Glomerular visceral epithelial cell (primary cell): ENCODE data around the gene MAGT1.
"Not testable (repeated sequence)": the region's sequence is repeated elsewhere in the genome, so short reads cannot be mapped to it uniquely, and the experiment has no call there.

Source experiments
- DNase-seq: peaks from one replicate; pipeline ENCODE4 v3.0.0-alpha.2; 2016; ENCODE audit errors: extremely low spot score

The MAGT1 gene

DNA sequence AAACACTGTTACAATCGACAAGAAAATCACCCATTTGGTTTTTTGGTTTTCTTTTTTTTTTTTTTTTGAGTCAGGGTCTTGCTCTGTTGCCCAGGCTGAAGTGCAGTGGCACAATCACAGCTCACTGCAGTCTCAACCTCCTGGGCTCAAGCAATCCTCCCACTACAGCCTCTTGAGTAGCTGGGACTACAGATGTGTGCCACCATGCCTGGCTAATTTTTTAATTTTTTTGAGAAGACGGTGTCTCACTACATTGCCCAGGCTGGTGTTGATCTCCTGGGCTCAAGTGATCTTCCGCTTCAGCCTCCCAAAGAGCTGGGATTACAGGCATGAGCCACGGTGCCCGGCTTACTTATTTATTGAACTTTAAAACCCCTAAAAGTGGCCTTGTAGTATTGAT is 63.7 kb downstream of the MAGT1 start:
- DNase-seq = not testable (repeated sequence)

DNA sequence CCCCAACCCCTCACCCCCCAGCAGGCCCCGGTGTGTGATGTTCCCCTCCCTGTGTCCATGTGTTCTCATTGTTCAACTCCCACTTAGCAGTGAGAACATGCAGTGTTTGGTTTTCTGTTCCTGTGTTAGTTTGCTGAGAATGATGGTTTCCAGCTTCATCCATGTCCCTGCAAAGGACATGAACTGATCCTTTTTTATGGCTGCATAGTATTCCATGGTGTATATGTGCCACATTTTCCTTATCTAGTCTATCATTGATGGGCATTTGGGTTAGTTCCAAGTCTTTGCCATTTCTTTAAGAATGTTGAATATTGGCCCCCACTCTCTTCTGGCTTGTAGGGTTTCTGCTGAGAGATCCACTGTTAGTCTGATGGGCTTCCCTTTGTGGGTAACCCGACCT is 73.2 kb downstream of the MAGT1 start:
- not testable (repeated sequence) for DNase-seq

DNA sequence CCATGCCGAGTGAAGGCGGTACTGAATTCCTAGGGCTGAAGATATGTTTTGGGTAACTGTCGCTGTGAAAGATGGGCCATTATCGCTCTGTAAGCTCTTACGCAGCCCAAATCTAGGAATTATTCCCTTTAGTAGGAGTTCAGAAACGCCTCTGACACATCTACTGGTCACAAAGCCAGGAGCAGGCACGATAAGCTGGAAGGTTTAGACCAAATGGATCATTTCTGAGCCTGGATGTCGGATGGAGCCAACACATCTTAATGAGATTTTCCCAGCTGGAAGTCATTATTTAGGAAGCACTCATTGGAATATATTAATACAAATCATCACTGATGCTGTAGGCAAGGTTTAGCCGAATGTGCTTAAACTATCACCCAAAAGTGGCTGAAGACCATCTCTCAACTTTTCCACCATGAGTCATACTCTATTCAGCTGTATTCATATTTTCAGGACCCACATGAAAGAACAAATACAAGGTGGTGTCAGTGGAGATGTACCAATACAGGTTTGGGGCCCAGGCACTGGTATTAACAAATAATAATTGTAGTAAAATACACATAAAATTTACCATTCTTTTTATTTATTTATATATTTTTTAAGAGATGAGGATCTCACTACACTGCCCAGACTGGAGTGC is 75.0 kb downstream of the MAGT1 start:
- no peak for DNase-seq

DNA sequence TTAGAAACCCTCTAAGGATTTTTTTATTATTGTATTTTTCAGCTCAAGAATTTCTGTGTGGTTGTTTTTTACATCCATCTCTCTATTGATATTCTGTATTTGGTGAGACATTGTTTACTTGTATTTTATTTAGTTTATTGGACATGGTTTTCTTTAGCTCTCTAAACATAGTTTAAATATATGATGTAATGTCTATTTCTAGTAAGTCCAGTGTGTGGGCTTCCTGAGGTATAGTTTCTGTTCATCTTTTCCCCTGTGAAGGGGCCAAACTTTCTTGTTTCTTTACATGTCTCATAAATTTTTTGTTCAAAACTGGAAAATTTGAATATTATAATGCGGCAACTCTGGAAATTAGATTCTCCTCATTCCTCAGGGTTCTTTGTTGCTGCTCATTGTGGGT is 81.0 kb downstream of the MAGT1 start:
- DNase-seq = no peak

DNA sequence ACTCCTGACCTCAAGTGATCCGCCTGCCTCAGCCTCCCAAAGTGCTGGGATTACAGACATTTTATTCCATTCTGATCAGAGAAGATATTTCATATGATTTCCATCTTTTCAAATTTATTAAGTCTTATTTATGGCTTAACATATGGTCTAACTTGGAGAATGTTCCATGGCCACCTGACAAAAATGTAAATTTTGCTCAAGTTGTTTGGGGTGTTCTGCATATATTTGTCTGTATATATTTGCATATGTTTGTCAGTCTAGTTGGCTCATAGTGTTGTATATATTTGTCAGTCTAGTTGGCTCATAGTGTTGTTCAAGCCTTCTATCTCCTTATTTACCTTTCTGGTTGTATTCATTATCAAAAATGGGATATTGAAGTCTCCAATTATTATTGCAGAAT is 93.0 kb downstream of the MAGT1 start:
- DNase-seq = no peak

DNA sequence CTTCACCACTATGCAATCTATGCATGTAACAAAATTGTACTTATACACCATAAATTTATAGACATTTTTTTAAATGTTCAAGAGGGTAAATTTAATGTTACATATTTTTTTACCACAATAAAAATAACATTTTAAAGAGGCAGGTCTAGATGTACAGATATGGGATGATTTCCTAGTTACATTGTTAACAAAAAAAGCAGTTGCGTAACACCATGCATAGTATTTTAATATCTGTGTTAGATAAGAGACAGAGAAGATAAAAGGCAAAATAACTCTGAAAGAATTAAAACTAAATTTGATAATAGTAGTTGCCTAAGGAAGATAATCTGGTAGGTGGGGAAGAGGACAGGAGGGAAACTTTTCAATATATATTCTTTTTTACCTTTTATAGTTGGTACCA is 100.1 kb downstream of the MAGT1 start:
- DNase-seq = no peak

DNA sequence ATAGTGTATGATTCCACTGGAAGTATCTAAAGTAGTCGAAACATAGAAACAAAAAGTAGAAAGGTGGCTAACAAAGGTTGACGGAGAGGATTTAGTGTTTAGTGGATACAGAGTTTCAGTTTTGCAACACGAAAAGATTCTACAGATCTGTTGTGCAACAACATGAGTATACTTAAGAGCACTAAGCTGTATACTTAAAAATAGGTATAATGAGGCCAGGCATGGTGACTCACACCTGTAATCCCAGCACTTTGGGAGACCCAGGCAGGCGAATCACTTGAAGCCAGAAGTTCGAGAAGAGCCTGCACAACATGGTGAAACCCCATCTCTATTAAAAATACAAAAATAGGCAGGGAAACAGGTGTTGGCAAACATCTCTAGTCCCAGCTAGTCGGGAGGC is 101.3 kb downstream of the MAGT1 start:
- no peak for DNase-seq

DNA sequence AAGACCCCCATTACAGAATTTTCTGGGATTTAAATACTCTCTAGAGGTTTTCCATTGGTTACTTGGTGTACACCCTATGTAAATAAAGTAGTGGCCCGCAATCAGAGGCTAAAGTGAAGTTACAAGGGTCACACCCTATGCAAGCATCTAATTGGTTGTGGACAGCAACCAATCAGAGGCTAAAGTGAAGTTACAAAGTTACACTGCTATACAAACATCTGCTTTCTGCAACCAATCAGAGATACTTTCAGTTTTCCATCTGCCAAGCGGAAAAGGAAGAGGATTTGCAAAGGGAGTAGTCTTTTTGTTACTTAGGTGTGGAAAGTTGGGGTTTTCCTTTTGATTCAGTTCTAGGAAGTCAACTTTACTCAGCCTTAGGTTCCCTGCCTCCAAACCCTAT is 107.2 kb downstream of the MAGT1 start:
- peak; percentile 25 for DNase-seq

DNA sequence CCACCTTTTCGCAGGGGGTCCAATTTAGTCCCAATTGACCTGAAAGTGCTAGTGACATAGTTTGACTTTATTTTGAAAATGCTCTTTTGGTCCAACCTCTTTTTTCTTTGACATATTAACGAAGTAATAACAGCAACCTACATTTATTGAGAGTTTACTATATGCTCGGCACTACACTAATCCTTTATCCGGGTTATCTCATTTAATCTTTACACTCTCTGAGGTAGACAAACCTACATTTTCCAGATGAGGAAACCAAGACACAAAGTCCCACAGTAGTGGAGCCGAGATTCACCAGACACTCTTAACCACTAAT is 108.9 kb downstream of the MAGT1 start:
- no peak for DNase-seq

DNA sequence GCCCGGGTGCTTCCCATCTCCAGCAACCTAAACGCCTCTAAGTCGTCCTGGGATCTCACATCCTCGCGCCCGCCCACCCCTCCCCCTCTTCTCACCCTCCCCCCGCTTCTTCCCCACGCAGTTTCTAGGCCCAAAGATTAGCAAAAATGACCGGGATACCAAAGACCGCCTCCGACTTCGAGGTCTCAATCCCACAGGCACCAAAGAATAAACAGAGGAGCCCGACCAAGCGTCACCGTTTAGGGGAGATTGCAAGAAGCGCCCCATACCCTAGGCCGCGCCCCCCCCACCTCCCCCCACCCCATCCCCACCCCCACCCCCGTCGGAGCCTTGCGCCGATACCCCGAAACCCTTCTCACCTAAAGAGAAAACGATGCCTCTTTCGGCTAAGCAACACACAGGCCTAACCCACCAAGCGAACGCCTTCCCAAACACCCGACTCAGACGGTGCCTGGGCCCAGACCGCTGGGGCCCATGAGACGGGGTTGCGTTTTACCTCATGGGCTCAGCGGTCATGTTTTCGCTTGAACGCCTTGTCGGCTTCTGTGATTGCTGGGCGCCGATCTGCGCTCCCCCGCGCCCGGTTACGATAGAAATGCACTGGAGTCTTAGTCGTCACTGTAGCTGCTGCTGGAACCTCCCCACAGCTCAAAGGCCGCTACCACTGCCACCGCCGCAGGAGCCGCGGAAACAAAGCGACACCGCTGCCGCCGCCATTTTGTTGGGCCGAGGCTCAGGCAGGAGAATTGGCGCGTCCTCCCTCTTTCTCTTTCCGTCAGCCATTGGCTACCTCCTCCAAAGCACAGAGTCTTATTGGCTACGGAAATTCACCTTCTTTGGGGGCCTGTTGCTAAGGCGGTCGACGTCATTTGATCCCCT is 109.5 kb downstream of the MAGT1 start, which contains the start of gene ATRX:
TSS of gene ATRX (minus strand) at position 731 of the 879 bp plus-strand sequence. CDS start at position 516, 215 bp downstream.
- peak; percentile 78 for DNase-seq

DNA sequence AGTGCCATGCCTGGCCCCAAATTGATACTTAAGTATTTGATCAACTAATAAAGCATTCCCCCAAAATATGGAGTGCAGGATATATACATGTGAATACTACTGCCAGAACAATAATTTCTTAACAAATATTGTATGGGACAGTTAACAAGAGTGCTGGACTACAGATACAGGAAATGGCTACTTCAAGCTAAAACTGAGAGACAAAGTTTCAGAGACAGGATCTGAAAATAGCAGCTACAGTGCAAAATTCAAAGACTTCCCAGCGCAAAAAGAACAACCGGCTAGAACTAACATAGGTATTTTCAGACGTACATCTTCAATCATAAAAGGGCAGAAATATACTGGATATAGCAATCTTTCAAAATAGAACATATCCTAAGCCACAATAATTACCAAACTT is 115.5 kb downstream of the MAGT1 start:
- no peak for DNase-seq

DNA sequence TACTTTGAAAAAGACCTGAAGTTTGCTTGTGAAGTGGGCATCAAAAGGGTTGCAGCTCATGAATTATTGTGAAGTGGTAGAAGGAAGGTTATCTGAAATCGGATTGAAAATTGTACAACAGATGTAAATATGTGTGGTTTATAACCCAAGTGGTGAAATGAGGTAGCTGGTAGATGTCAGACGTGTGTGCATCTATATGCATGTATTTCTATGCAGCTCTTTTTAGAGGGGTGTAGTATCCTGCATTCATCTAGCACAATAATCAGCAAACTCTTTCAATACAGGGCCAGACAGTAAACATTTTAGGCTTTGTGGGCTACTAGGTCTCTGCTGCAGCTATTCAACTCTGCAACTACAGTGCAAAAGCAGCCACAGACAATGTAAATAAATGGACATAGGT is 118.6 kb downstream of the MAGT1 start:
- no peak for DNase-seq
